GM23338 (cell line): ENCODE data around the gene PPP2R5C. TPM values are rescaled to one million over a fixed set of nuclear protein-coding genes. Genes with fewer than 3 reads are reported as not detected.

ENCODE experiments used
- ATAC-seq: fragments of 200-7000 bp; cut with Tn5 transposase; 3 replicates; pipeline ENCODE4 v1.9.1; 2020
- DNase-seq: peaks from one replicate; pipeline ENCODE4 v3.0.0-alpha.2; 2015; ENCODE audit warnings: low spot score
- H2AFZ ChIP-seq: fragments of 200-600 bp; sonication (generic); 2 replicates; pipeline ENCODE4 v1.8.0; 2016; ENCODE audit warnings: antibody characterized with exemption, mild to moderate bottlenecking, moderate library complexity
- H3F3A ChIP-seq: fragments of 200-600 bp; sonication (generic); replicated peaks from 2 replicates; pipeline ENCODE4 v1.8.0; 2017; ENCODE audit warnings: antibody characterized with exemption, mixed run types, low read depth
- H3K27ac ChIP-seq: fragments of 200-600 bp; sonication (generic); 2 replicates; pipeline ENCODE4 v1.6.1; 2016; ENCODE audit warnings: low read depth
- H3K27me3 ChIP-seq: fragments of 200-600 bp; sonication (generic); 2 replicates; pipeline ENCODE4 v1.8.0; 2016; ENCODE audit warnings: mild to moderate bottlenecking, mixed run types, moderate library complexity; ENCODE audit not compliant: insufficient read depth
- H3K36me3 ChIP-seq: fragments of 200-600 bp; sonication (generic); 2 replicates; pipeline ENCODE4 v1.8.0; 2016; ENCODE audit warnings: mild to moderate bottlenecking; ENCODE audit not compliant: insufficient read depth
- H3K4me1 ChIP-seq: fragments of 200-600 bp; sonication (generic); 2 replicates; pipeline ENCODE4 v1.8.0; 2016; ENCODE audit warnings: mild to moderate bottlenecking, moderate library complexity; ENCODE audit not compliant: insufficient read depth
- H3K4me2 ChIP-seq: fragments of 200-600 bp; sonication (generic); 2 replicates; pipeline ENCODE4 v1.7.1; 2017; ENCODE audit warnings: mixed run types
- H3K4me3 ChIP-seq: fragments of 200-600 bp; sonication (generic); 2 replicates; pipeline ENCODE4 v1.6.1; 2016; ENCODE audit warnings: mixed run types
- H3K79me2 ChIP-seq: fragments of 200-600 bp; sonication (generic); replicated peaks from 2 replicates; pipeline ENCODE4 v1.8.0; 2017; ENCODE audit warnings: mild to moderate bottlenecking; ENCODE audit not compliant: insufficient read depth
- H3K9me2 ChIP-seq: fragments of 200-600 bp; sonication (generic); 2 replicates; pipeline ENCODE4 v1.8.0; 2017; ENCODE audit not compliant: insufficient read depth
- H4K20me1 ChIP-seq: fragments of 200-600 bp; sonication (generic); replicated peaks from 2 replicates; pipeline ENCODE4 v1.8.0; 2017; ENCODE audit warnings: mild to moderate bottlenecking; ENCODE audit not compliant: insufficient read depth
- H3K27ac Mint-ChIP-seq: 2 replicates; pipeline ENCODE4 v1.8.0; 2020; ENCODE audit warnings: inconsistent platforms, mild to moderate bottlenecking, moderate library complexity, mixed read lengths
- H3K27me3 Mint-ChIP-seq: 3 replicates; pipeline ENCODE4 v1.8.0; 2022; ENCODE audit warnings: low read depth, mild to moderate bottlenecking, moderate library complexity, mixed read lengths, inconsistent platforms; ENCODE audit not compliant: insufficient read depth, poor library complexity
- H3K36me3 Mint-ChIP-seq: 3 replicates; pipeline ENCODE4 v1.8.0; 2021; ENCODE audit warnings: low read depth, mild to moderate bottlenecking, inconsistent platforms, moderate library complexity, mixed read lengths
- H3K4me1 Mint-ChIP-seq: 3 replicates; pipeline ENCODE4 v1.8.0; 2020; ENCODE audit warnings: mild to moderate bottlenecking, inconsistent platforms, mixed read lengths
- H3K4me3 Mint-ChIP-seq: 3 replicates; pipeline ENCODE4 v1.8.0; 2021; ENCODE audit warnings: moderate library complexity, mild to moderate bottlenecking, inconsistent platforms, mixed read lengths
- H3K9me3 Mint-ChIP-seq: 3 replicates; pipeline ENCODE4 v1.8.0; 2020; ENCODE audit warnings: moderate library complexity, mild to moderate bottlenecking, inconsistent platforms, mixed read lengths
- CREB1 ChIP-seq: fragments of 250-450 bp; sonication (Bioruptor Pico); IDR thresholded peaks from 2 replicates; pipeline ENCODE4 v1.5.0; 2020; ENCODE audit warnings: low read depth, mild to moderate bottlenecking, moderate library complexity
- CTCF ChIP-seq, 2 experiments: fragments of 200-600 bp in 1 of 2; sonication (generic) in 1 of 2; conservative IDR thresholded peaks; 2 replicates each; pipeline versions ENCODE4 v1.5.1 to v1.6.1; 2016 to 2017; ENCODE audit warnings: antibody characterized with exemption in 2 of 2, low read depth in 2 of 2, mild to moderate bottlenecking in 2 of 2, moderate library complexity in 1 of 2
- EZH2 ChIP-seq: fragments of 200-600 bp; sonication (generic); IDR thresholded peaks from one replicate; pipeline ENCODE4 v1.8.0; 2017; ENCODE audit warnings: antibody characterized with exemption, mild to moderate bottlenecking, low read depth; ENCODE audit not compliant: unreplicated experiment
- EZH2phosphoT487 ChIP-seq: fragments of 200-600 bp; sonication (generic); IDR thresholded peaks from one replicate; pipeline ENCODE4 v1.8.1; 2018; ENCODE audit warnings: antibody characterized with exemption; ENCODE audit not compliant: unreplicated experiment
- JUNB ChIP-seq: IDR thresholded peaks from one replicate; pipeline ENCODE4 v1.6.1; 2016; ENCODE audit warnings: antibody characterized with exemption; ENCODE audit not compliant: unreplicated experiment
- NANOG ChIP-seq: IDR thresholded peaks from 2 replicates; pipeline ENCODE4 v1.6.1; 2016; ENCODE audit warnings: antibody characterized with exemption, borderline replicate concordance
- POLR2AphosphoS5 ChIP-seq: IDR thresholded peaks from 2 replicates; pipeline ENCODE4 v1.6.1; 2016; ENCODE audit warnings: antibody characterized with exemption, low read depth
- REST ChIP-seq: IDR thresholded peaks from one replicate; pipeline ENCODE4 v1.6.1; 2018; ENCODE audit warnings: antibody characterized with exemption; ENCODE audit not compliant: unreplicated experiment
- STAT1 ChIP-seq: IDR thresholded peaks from one replicate; pipeline ENCODE4 v1.6.1; 2016; ENCODE audit warnings: antibody characterized with exemption; ENCODE audit not compliant: unreplicated experiment
- ZNF114 ChIP-seq: fragments of 250-450 bp; sonication (Bioruptor Pico); IDR thresholded peaks from 2 replicates; pipeline ENCODE4 v1.5.0; 2020; ENCODE audit warnings: mild to moderate bottlenecking, moderate library complexity
- ZNF331 ChIP-seq: fragments of 250-450 bp; sonication (Bioruptor Pico); IDR thresholded peaks from 2 replicates; pipeline ENCODE4 v1.5.0; 2020; ENCODE audit warnings: low read depth, mild to moderate bottlenecking, moderate library complexity
- polyA plus RNA-seq: library from polyadenylated mRNA; unstranded; fragments of >200 nt; fragmentation: Nextera tagmentation; extraction: Ambion mirVana; gene quantifications from 2 replicates; pipeline ENCODE4 v1.2.1, GENCODE V29; 2016
- total RNA-seq: library from RNA; depleted of rRNA; stranded (reverse); fragments of >200 nt; shearing (Covaris generic); gene quantifications from 2 replicates; pipeline ENCODE4 v1.2.3, GENCODE V29; 2014
- TF ChIP-seq, protein P1 (sequence below): fragments of 250-450 bp; sonication (Bioruptor Pico); IDR thresholded peaks from 2 replicates; pipeline ENCODE4 v1.5.0; 2020; ENCODE audit warnings: mild to moderate bottlenecking, moderate library complexity
- TF ChIP-seq, protein P2 (sequence below): IDR thresholded peaks from 2 replicates; pipeline ENCODE4 v1.6.1; 2016; ENCODE audit warnings: antibody characterized with exemption

Gene PPP2R5C
- total and polyA plus RNA-seq, 2 experiments from 2014 or later, result 75.4 to 79.7 TPM

- DNase-seq (no peak), ATAC-seq (no peak)
- H3K4me2 ChIP-seq, result no peak overlapping the region
- Mint-ChIP-seq H3K4me3 (no peak overlapping the region), H3K27me3 (peaks cover 32% of the 10 kb centered on the region), H3K4me1 (peaks cover 12% of the 10 kb centered on the region), H3K9me3 (no peaks in the 10 kb centered on the region), H3K36me3 (no peaks in the 10 kb centered on the region; the same call in 2 of the 3 replicates), H3K27ac (no peak overlapping the region)
- peaks cover 32% of the 10 kb centered on the region for H3K27me3 ChIP-seq
- no peak overlapping the region for H3K4me3 ChIP-seq
- no peak overlapping the region for H2AFZ ChIP-seq
- H3F3A ChIP-seq, result no peaks in the 10 kb centered on the region
- no peaks in the 10 kb centered on the region; the same call in 1 of the 2 replicates for H3K79me2 ChIP-seq
- H3K9me2 ChIP-seq, result no peaks in the 10 kb centered on the region
- peaks cover 10% of the 10 kb centered on the region for H3K4me1 ChIP-seq
- no peak overlapping the region for H3K27ac ChIP-seq
- no peak for TF ChIP-seq CREB1 (CRISPR knock-in tag)
- TF ChIP-seq REST, result no peak
- no peak for TF ChIP-seq JUNB
- TF ChIP-seq, protein P1, sequence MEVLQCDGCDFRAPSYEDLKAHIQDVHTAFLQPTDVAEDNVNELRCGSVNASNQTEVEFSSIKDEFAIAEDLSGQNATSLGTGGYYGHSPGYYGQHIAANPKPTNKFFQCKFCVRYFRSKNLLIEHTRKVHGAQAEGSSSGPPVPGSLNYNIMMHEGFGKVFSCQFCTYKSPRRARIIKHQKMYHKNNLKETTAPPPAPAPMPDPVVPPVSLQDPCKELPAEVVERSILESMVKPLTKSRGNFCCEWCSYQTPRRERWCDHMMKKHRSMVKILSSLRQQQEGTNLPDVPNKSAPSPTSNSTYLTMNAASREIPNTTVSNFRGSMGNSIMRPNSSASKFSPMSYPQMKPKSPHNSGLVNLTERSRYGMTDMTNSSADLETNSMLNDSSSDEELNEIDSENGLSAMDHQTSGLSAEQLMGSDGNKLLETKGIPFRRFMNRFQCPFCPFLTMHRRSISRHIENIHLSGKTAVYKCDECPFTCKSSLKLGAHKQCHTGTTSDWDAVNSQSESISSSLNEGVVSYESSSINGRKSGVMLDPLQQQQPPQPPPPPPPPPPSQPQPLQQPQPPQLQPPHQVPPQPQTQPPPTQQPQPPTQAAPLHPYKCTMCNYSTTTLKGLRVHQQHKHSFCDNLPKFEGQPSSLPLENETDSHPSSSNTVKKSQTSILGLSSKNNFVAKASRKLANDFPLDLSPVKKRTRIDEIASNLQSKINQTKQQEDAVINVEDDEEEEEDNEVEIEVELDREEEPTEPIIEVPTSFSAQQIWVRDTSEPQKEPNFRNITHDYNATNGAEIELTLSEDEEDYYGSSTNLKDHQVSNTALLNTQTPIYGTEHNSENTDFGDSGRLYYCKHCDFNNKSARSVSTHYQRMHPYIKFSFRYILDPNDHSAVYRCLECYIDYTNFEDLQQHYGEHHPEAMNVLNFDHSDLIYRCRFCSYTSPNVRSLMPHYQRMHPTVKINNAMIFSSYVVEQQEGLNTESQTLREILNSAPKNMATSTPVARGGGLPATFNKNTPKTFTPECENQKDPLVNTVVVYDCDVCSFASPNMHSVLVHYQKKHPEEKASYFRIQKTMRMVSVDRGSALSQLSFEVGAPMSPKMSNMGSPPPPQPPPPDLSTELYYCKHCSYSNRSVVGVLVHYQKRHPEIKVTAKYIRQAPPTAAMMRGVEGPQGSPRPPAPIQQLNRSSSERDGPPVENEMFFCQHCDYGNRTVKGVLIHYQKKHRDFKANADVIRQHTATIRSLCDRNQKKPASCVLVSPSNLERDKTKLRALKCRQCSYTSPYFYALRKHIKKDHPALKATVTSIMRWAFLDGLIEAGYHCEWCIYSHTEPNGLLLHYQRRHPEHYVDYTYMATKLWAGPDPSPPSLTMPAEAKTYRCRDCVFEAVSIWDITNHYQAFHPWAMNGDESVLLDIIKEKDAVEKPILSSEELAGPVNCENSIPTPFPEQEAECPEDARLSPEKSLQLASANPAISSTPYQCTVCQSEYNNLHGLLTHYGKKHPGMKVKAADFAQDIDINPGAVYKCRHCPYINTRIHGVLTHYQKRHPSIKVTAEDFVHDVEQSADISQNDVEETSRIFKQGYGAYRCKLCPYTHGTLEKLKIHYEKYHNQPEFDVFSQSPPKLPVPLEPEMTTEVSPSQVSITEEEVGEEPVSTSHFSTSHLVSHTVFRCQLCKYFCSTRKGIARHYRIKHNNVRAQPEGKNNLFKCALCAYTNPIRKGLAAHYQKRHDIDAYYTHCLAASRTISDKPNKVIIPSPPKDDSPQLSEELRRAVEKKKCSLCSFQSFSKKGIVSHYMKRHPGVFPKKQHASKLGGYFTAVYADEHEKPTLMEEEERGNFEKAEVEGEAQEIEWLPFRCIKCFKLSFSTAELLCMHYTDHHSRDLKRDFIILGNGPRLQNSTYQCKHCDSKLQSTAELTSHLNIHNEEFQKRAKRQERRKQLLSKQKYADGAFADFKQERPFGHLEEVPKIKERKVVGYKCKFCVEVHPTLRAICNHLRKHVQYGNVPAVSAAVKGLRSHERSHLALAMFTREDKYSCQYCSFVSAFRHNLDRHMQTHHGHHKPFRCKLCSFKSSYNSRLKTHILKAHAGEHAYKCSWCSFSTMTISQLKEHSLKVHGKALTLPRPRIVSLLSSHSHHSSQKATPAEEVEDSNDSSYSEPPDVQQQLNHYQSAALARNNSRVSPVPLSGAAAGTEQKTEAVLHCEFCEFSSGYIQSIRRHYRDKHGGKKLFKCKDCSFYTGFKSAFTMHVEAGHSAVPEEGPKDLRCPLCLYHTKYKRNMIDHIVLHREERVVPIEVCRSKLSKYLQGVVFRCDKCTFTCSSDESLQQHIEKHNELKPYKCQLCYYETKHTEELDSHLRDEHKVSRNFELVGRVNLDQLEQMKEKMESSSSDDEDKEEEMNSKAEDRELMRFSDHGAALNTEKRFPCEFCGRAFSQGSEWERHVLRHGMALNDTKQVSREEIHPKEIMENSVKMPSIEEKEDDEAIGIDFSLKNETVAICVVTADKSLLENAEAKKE (CRISPR knock-in tag), result no peak
- TF ChIP-seq ZNF331 (CRISPR knock-in tag), result no peak
- no peak for TF ChIP-seq ZNF114 (CRISPR knock-in tag)
- TF ChIP-seq POLR2AphosphoS5, result no peak
- TF ChIP-seq EZH2phosphoT487, result no peak
- TF ChIP-seq, protein P2, sequence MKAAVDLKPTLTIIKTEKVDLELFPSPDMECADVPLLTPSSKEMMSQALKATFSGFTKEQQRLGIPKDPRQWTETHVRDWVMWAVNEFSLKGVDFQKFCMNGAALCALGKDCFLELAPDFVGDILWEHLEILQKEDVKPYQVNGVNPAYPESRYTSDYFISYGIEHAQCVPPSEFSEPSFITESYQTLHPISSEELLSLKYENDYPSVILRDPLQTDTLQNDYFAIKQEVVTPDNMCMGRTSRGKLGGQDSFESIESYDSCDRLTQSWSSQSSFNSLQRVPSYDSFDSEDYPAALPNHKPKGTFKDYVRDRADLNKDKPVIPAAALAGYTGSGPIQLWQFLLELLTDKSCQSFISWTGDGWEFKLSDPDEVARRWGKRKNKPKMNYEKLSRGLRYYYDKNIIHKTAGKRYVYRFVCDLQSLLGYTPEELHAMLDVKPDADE, result no peak
- TF ChIP-seq CTCF (conservative IDR thresholded peaks at IDR 0.05; ENCODE audit: low read depth in 2 of 2), result no peak
- TF ChIP-seq STAT1, result no peak
- TF ChIP-seq NANOG, result no peak
- TF ChIP-seq EZH2, result no peak
- H4K20me1 ChIP-seq, result peaks cover 21% of the 10 kb centered on the region
- H3K36me3 ChIP-seq, result no peaks in the 10 kb centered on the region; the same call in 1 of the 2 replicates
Measured at GRCh38 chr14:101776344-101776743, 14.8 kb downstream of the PPP2R5C start.
